ENCODE measurements around the gene DGKA.
"Not testable (repeated sequence)": the region's sequence is repeated elsewhere in the genome, so short reads cannot be mapped to it uniquely, and the experiment has no call there.

The DGKA gene

GRCh38 chr12:55973599-55974307, 42.8 kb downstream of the DGKA start, which contains the start of gene RAB5B:
TSS of gene RAB5B (plus strand) at chr12:55974078. CDS start at chr12:55986961, 12,883 bp downstream.
- H3K4me3 ChIP-seq (replicated peaks; ENCODE audit: low read depth, low read length): peak within 1 kb of the TSS; percentile 94
- peak; percentile 31 for TF ChIP-seq CTCF (IDR thresholded peaks at IDR 0.05; ENCODE audit: low read length, missing control alignments)
- peak; percentile 100 for DNase-seq (ENCODE audit: low read depth)

DNA sequence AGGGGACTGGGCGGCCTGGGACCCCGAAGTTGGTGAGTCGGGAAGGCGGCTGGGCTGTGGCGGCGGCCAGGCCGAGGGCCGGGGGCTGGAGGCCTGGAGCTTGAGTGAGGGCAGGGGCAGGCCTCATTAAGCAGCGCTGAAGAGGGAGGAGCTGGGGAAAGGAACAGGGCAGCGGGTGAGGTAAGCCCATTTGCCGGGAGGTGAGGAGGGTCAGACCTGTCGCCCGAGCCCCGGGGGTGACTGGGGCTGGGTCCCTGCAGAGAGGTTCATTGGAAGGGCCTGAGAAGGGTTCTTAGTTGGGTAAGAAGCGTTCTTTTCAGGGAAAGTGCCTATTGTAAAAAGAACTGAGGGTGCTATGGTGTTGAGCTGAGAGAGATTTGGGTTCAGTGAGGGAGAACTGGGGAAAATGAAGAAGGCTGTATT, 43.4 kb downstream of the DGKA start:
- H3K4me3 ChIP-seq (replicated peaks; ENCODE audit: low read depth, low read length): peak overlapping the region; percentile 94
- TF ChIP-seq CTCF (IDR thresholded peaks at IDR 0.05; ENCODE audit: low read length, missing control alignments): no peak
- DNase-seq (ENCODE audit: low read depth): peak; percentile 50

GRCh38 chr12:55978393-55978792, 47.4 kb downstream of the DGKA start:
- no peak for DNase-seq (ENCODE audit: low read depth)
- TF ChIP-seq CTCF (IDR thresholded peaks at IDR 0.05; ENCODE audit: low read length, missing control alignments): no peak
- no peak overlapping the region for H3K4me3 ChIP-seq (replicated peaks; ENCODE audit: low read depth, low read length)

- no peak overlapping the region for H3K4me3 ChIP-seq (replicated peaks; ENCODE audit: low read depth, low read length)
- TF ChIP-seq CTCF (IDR thresholded peaks at IDR 0.05; ENCODE audit: low read length, missing control alignments): no peak
- no peak for DNase-seq (ENCODE audit: low read depth)
Observed at GRCh38 chr12:55979069-55979468, 48.1 kb downstream of the DGKA start.

DNA sequence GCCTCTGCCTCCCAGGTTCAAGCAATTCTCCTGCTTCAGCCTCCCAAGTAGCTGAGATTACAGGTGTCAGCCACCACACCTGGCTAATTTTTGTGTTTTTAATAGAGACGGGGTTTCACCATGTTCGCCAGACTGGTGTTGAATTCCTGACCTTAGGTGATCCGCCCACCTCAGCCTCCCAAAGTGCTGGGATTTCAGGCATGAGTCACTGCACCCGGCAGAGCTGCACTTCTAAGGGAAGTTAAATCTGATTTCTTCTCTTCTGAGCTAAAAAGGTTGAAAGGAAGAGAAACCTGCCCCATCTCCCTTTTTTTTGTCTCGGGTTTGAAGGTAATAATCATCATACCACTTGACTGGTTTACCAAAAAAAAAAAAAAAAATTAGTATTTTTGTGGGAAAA, 50.9 kb downstream of the DGKA start:
- not testable (repeated sequence) for H3K4me3 ChIP-seq (replicated peaks; ENCODE audit: low read depth, low read length); DNase-seq (ENCODE audit: low read depth)

DNA sequence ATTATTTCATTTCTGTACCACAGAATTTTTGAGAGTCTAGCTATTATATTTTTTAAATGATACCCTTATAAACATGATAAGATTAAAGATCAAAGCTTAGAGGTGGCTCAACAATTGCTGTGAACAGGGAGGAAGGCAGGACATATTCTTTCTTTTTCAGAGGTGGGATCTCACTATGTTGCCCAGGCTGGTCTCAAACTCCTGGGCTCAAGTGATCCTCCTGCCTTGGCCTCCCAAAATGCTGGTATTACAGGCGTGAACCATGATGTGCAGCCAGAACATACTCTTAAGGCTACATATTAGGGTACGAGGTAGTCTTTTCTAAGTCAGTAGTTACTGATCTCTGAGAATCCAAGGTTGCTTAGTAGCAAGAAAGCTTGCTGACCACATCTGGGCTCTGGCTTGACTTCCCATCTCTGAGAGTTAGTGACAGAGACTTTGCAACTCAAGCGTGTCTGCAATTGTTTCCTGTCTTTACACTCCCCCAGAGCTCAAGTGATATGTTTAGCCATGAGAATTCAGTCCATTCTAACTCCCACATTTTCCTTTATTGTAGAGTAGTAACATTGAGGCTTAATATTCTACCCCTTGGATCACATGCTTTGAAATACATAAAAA, 51.5 kb downstream of the DGKA start:
- DNase-seq (ENCODE audit: low read depth): peak; percentile 82
- TF ChIP-seq CTCF (IDR thresholded peaks at IDR 0.05; ENCODE audit: low read length, missing control alignments): no peak
- no peak overlapping the region for H3K4me3 ChIP-seq (replicated peaks; ENCODE audit: low read depth, low read length)

DNA sequence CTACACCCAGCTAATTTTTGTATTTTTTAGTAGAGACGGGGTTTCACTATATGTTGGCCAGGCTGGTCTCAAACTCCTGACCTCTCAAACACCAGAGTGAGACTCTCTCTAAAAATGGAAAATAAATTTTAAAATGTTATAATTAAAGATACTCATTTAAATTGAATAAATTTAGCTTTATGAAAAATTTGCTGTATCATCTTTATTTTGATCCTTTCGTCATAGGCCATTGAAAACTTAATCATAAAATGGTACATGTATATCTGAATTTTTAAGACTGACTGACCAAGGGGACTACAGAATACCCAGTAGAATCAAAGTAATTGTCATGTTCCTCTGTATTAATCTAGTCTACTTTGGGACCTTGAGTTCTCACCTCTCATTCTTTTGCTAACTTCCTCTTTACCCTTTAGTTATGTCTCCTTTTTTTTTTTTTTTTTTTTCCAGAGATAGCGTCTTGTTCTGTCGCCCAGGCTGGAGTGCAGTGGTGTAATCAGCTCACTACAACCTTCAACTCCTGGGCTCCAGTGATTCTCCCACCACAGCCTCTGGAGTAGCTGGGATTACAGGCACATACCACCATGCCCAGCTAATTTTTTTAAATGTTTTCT, 52.4 kb downstream of the DGKA start:
- H3K4me3 ChIP-seq (replicated peaks; ENCODE audit: low read depth, low read length): no peak overlapping the region
- DNase-seq (ENCODE audit: low read depth): no peak
- no peak for TF ChIP-seq CTCF (IDR thresholded peaks at IDR 0.05; ENCODE audit: low read length, missing control alignments)
